ENCODE measurements around the gene BAIAP3. TPM values are rescaled to one million over a fixed set of nuclear protein-coding genes. Genes with fewer than 3 reads are reported as not detected.
A peak's percentile ranks its signal among the peaks of the same experiment; 100 is the strongest.

BAIAP3 gene
- total RNA-seq, 2 experiments from 2014 or later, result 3.2 to 6.3 TPM

DNA sequence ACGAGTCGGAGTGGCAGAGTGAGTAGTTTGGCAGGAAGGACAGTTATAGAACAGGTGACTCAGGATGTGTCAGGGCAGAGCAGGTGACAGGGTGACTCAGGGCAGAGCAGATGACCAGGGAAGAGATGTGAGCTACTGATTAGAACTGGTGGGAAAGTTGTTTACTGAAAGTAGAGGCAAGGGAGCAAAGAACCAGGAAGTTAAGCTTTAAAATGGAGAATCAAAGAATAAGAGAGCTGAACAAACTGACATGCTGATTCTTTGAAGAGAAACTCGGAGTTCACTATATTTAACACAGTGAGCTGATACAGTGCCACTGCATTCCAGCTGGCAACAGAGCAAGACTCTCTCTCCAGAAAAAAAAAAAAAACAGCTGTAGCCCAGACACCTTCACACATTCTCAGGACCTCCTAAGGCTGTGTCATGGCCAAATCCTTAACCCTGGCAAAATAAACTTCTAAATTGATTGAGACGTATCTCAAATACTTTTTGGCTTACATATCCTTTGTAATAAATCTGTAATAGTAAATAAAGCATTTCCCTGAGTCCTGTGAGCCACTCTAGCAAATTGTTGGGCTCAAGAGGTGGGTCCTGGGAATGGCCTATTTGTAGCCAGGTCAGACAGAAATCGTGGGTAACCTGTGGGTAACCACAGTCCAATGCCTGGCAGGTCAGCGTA, 36.3 kb upstream of the BAIAP3 start:
- intact Hi-C loops (cut with micrococcal nuclease; ENCODE audit: unreplicated experiment), result no loop called here
- H3K27ac ChIP-seq (ENCODE audit: low read depth, low read length, poor library complexity, severe bottlenecking), result peak overlapping the region; percentile 60
- CTCF ChIA-PET (ENCODE audit: unreplicated experiment), result no interaction called here
- peaks cover 23% of the 10 kb centered on the region for H3K4me1 ChIP-seq (ENCODE audit: insufficient read depth, low read length, poor library complexity, severe bottlenecking)
- H3K79me2 ChIP-seq (ENCODE audit: insufficient read depth, low read depth, low read length), result no peaks in the 10 kb centered on the region
- H2AFZ ChIP-seq (ENCODE audit: low read length), result peak overlapping the region; percentile 82
- peak overlapping the region; percentile 22 for H3K4me3 ChIP-seq (ENCODE audit: low read depth, low read length, poor library complexity, severe bottlenecking)
- no peaks in the 10 kb centered on the region for H3K9me3 ChIP-seq (ENCODE audit: low read length)
- H3K36me3 ChIP-seq (ENCODE audit: insufficient read depth, low read length), result no peaks in the 10 kb centered on the region
- POLR2A ChIA-PET, result no interaction called here
- H3K9me2 ChIP-seq (ENCODE audit: insufficient read depth, low read length), result no peaks in the 10 kb centered on the region
- H3K4me2 ChIP-seq (ENCODE audit: low read length), result peak overlapping the region; percentile 68
- DNase-seq (ENCODE audit: low spot score), result peak; percentile 60
- TF ChIP-seq EZH2phosphoT487 (IDR thresholded peaks at IDR 0.05; ENCODE audit: borderline replicate concordance, low read depth, low read length), result no peak
- TF ChIP-seq, protein P1, sequence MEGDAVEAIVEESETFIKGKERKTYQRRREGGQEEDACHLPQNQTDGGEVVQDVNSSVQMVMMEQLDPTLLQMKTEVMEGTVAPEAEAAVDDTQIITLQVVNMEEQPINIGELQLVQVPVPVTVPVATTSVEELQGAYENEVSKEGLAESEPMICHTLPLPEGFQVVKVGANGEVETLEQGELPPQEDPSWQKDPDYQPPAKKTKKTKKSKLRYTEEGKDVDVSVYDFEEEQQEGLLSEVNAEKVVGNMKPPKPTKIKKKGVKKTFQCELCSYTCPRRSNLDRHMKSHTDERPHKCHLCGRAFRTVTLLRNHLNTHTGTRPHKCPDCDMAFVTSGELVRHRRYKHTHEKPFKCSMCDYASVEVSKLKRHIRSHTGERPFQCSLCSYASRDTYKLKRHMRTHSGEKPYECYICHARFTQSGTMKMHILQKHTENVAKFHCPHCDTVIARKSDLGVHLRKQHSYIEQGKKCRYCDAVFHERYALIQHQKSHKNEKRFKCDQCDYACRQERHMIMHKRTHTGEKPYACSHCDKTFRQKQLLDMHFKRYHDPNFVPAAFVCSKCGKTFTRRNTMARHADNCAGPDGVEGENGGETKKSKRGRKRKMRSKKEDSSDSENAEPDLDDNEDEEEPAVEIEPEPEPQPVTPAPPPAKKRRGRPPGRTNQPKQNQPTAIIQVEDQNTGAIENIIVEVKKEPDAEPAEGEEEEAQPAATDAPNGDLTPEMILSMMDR (conservative IDR thresholded peaks at IDR 0.05; ENCODE audit: low read length), result no peak
- H4K20me1 ChIP-seq (ENCODE audit: insufficient read depth, low read length), result no peaks in the 10 kb centered on the region
- BruUV-seq (replicated peaks), result no TSS peak

DNA sequence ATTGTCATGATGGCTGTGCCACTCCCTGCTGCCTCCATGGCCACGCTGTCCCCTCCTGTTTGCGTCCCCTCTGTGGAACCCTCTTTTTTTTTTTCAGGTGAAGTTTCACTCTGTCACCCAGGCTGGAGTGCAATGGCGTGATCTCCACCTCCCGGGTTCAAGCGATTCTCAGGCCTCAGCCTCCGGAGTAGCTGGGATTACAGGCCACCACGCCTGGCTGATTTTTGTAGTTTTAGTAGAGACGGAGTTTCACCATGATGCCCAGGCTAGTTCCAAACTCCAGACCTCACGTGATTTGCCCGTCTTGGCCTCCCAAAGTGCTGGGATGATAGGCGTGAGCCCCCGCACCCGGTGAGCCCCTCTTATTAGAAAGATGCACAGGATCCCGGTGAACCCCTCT, 35.0 kb upstream of the BAIAP3 start:
- Histone ChIP-seq H3K4me2 (ENCODE audit: low read length) (no peak overlapping the region), H3K4me1 (ENCODE audit: insufficient read depth, low read length, poor library complexity, severe bottlenecking) (peaks cover 31% of the 10 kb centered on the region), H3K9me3 (ENCODE audit: low read length) (no peaks in the 10 kb centered on the region), H2AFZ (ENCODE audit: low read length) (no peak overlapping the region), H3K9me2 (ENCODE audit: insufficient read depth, low read length) (no peaks in the 10 kb centered on the region), H3K4me3 (ENCODE audit: low read depth, low read length, poor library complexity, severe bottlenecking) (no peak overlapping the region), H3K27ac (ENCODE audit: low read depth, low read length, poor library complexity, severe bottlenecking) (no peak overlapping the region), H3K36me3 (ENCODE audit: insufficient read depth, low read length) (no peaks in the 10 kb centered on the region), H4K20me1 (ENCODE audit: insufficient read depth, low read length) (no peaks in the 10 kb centered on the region), H3K79me2 (ENCODE audit: insufficient read depth, low read depth, low read length) (no peaks in the 10 kb centered on the region)
- no peak for DNase-seq (ENCODE audit: low spot score)
- BruUV-seq (replicated peaks), result no TSS peak
- intact Hi-C loops (cut with micrococcal nuclease; ENCODE audit: unreplicated experiment), result no loop called here
- CTCF ChIA-PET (ENCODE audit: unreplicated experiment), result no interaction called here
- TF ChIP-seq, protein P1 (conservative IDR thresholded peaks at IDR 0.05; ENCODE audit: low read length), result no peak
- no peak for TF ChIP-seq EZH2phosphoT487 (IDR thresholded peaks at IDR 0.05; ENCODE audit: borderline replicate concordance, low read depth, low read length)
- POLR2A ChIA-PET, result no interaction called here

DNA sequence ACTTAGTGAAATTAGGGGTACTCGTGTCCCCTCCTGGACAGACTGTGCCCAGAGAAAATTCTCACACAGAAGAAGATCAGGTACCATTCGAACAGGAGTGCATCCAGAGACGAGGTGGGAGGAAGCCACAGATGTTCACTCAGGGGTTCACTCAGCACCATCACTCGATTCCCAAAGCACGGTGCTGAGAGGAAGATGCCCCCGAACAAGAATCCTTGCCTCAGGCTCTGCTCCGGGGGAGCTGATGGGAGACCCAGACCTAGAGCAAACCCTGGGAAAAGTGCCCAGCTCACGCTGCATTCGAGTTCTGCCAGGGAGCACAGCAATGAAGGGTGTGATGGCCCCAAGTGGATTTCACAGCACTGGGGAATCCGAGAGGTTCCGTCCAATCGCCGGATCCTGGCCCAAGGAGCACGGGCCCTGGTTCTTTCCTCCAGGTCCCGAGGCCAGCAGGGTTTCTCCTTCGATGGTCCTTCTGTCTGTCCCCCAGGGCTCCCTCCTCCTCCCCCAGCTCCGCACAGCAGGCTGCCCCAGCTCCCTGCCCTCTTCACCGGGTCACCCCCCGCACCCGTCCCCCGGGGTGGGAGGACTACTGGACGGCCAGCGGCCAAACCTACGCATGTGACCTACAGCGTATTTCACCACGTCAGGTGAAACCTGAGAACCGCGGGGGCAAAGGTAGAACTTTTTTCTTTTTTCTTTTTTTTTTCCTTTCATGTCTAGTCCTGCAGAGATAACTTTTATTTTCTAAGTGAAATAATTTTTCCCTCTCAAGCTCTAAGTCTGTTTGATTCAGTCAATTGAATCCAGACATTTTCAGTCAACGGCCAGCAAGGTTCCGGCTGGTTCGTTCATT, 34.2 kb upstream of the BAIAP3 start:
- no peak overlapping the region for H3K27ac ChIP-seq (ENCODE audit: low read depth, low read length, poor library complexity, severe bottlenecking)
- H3K4me1 ChIP-seq (ENCODE audit: insufficient read depth, low read length, poor library complexity, severe bottlenecking), result peaks cover 39% of the 10 kb centered on the region
- POLR2A ChIA-PET, result no interaction called here
- H3K4me3 ChIP-seq (ENCODE audit: low read depth, low read length, poor library complexity, severe bottlenecking), result no peak overlapping the region
- H2AFZ ChIP-seq (ENCODE audit: low read length), result no peak overlapping the region
- no peaks in the 10 kb centered on the region for H3K9me2 ChIP-seq (ENCODE audit: insufficient read depth, low read length)
- TF ChIP-seq, protein P1 (conservative IDR thresholded peaks at IDR 0.05; ENCODE audit: low read length), result no peak
- no peak for TF ChIP-seq EZH2phosphoT487 (IDR thresholded peaks at IDR 0.05; ENCODE audit: borderline replicate concordance, low read depth, low read length)
- no TSS peak for BruUV-seq (replicated peaks)
- H3K4me2 ChIP-seq (ENCODE audit: low read length), result no peak overlapping the region
- no peaks in the 10 kb centered on the region for H4K20me1 ChIP-seq (ENCODE audit: insufficient read depth, low read length)
- intact Hi-C loops (cut with micrococcal nuclease; ENCODE audit: unreplicated experiment), result no loop called here
- no peaks in the 10 kb centered on the region for H3K9me3 ChIP-seq (ENCODE audit: low read length)
- DNase-seq (ENCODE audit: low spot score), result no peak
- H3K79me2 ChIP-seq (ENCODE audit: insufficient read depth, low read depth, low read length), result no peaks in the 10 kb centered on the region
- CTCF ChIA-PET (ENCODE audit: unreplicated experiment), result no interaction called here
- no peaks in the 10 kb centered on the region for H3K36me3 ChIP-seq (ENCODE audit: insufficient read depth, low read length)

Data from OCI-LY7 (cell line).